K562 (cell line): ENCODE data around the gene CMTR2. TPM values are rescaled to one million over a fixed set of nuclear protein-coding genes. Genes with fewer than 3 reads are reported as not detected.

Experiments used
- BRD4 ChIP-seq: fragments of 200-600 bp; sonication (generic); IDR thresholded peaks from 2 replicates; pipeline ENCODE4 v1.6.1; 2017; ENCODE audit warnings: inconsistent platforms
- CREB5 ChIP-seq: fragments of 250-450 bp; sonication (Bioruptor Pico); IDR thresholded peaks from 2 replicates; pipeline ENCODE4 v1.5.0; 2020; ENCODE audit warnings: mild to moderate bottlenecking
- GTF2E2 ChIP-seq: fragments of 200-800 bp; sonication (Bioruptor generic); IDR thresholded peaks from 2 replicates; pipeline ENCODE4 v1.6.1; 2016; ENCODE audit warnings: missing genetic modification characterization, missing compliant biosample characterization
- HES1 ChIP-seq: fragments of 450-650 bp; IDR thresholded peaks from 2 replicates; pipeline ENCODE4 v1.6.1; 2016; ENCODE audit warnings: low read depth, mild to moderate bottlenecking, moderate library complexity
- RFX1 ChIP-seq: fragments of 450-650 bp; IDR thresholded peaks from 2 replicates; pipeline ENCODE4 v1.6.1; 2016; ENCODE audit warnings: mild to moderate bottlenecking, moderate library complexity
- TAF1 ChIP-seq: IDR thresholded peaks from 2 replicates; pipeline ENCODE4 v1.6.1; 2011; ENCODE audit warnings: mild to moderate bottlenecking, low read length, moderate library complexity; ENCODE audit not compliant: insufficient read depth, control insufficient read depth, severe bottlenecking; ENCODE audit errors: extremely low read depth
- TAF15 ChIP-seq: fragments of 200-400 bp; formaldehyde crosslinking; IDR thresholded peaks from 2 replicates; pipeline ENCODE4 v1.6.1; 2017; ENCODE audit warnings: mild to moderate bottlenecking, low read depth, low read length, moderate library complexity
- ZFP91 ChIP-seq: sonication (generic); formaldehyde crosslinking; IDR thresholded peaks from 2 replicates; pipeline ENCODE4 v1.8.0; 2022; ENCODE audit warnings: mild to moderate bottlenecking, missing genetic modification reagents
- ZNF407 ChIP-seq: fragments of 450-650 bp; IDR thresholded peaks from 2 replicates; pipeline ENCODE4 v1.6.1; 2016; ENCODE audit warnings: low read depth
- ZNF699 ChIP-seq: fragments of 250-450 bp; sonication (Bioruptor Pico); IDR thresholded peaks from 2 replicates; pipeline ENCODE4 v1.8.0; 2021; ENCODE audit warnings: mild to moderate bottlenecking, moderate library complexity; ENCODE audit not compliant: insufficient replicate concordance
- ZSCAN29 ChIP-seq: fragments of 450-650 bp; IDR thresholded peaks from 2 replicates; pipeline ENCODE4 v1.6.1; 2017
- polyA plus RNA-seq, 8 experiments: library from polyadenylated mRNA; depleted of rRNA in 4 of 8; stranded (reverse) in 5 of 8; unstranded in 3 of 8; fragments of >200 nt; fragmentation: Nextera tagmentation in 2 of 8; fragmentation: Illumina TruSeq in 1 of 8; extraction: Ambion mirVana in 2 of 8; extraction: Trizol in 1 of 8; gene quantifications; 2 replicates each; pipeline versions ENCODE4 v1.2.1 to v1.2.3, GENCODE V29; 2011 to 2014; ENCODE audit warnings: inconsistent platforms in 1 of 8, missing spikeins in 1 of 8
- total RNA-seq, 7 experiments: library from RNA; depleted of rRNA in 6 of 7; stranded (reverse); fragments of >200 nt in 6 of 7; fragmentation: Illumina TruSeq in 2 of 7; extraction: Trizol in 2 of 7; gene quantifications; 2 replicates each; pipeline versions ENCODE4 v1.2.1 to v1.2.3, GENCODE V29; 2011 to 2021; ENCODE audit warnings: low replicate concordance in 1 of 7

CMTR2 gene
- total and polyA plus RNA-seq, 9 of the 15 experiments (the other 6 are each of a cell fraction or from before 2014, with no cell fraction given) = 4.6 to 24.8 (median 12.7) TPM

- TF ChIP-seq HES1 (no peak), CREB5 (CRISPR knock-in tag) (no peak), TAF15 (no peak), GTF2E2 (tag) (peak; percentile 87), RFX1 (peak; percentile 85), BRD4 (0 out of 2 replicates have a peak, but pooled peaks have one; percentile 34), ZNF407 (peak; percentile 88), TAF1 (peak; percentile 71), ZSCAN29 (no peak), ZNF699 (CRISPR knock-in tag) (no peak), ZFP91 (CRISPR knock-in tag) (no peak)
These were observed at the start of gene CMTR2 (continued) for GRCh38 chr16:71288890-71289731.
